IPS DF 6.9 (cell line): Measurements from ENCODE around the gene DBH.

ENCODE experiments used
- DNase-seq: peaks from one replicate; pipeline ENCODE4 v3.0.0-alpha.2; 2013; ENCODE audit warnings: low read depth, low spot score
- H3K27ac ChIP-seq: one replicate; pipeline ENCODE4 v1.5.1; 2013; ENCODE audit warnings: low read length, control low read depth
- H3K27me3 ChIP-seq: 2 replicates; pipeline ENCODE4 v1.6.1; 2013; ENCODE audit warnings: mild to moderate bottlenecking, low read length; ENCODE audit not compliant: control insufficient read depth, insufficient read depth
- H3K36me3 ChIP-seq: 2 replicates; pipeline ENCODE4 v1.6.1; 2013; ENCODE audit warnings: low read length; ENCODE audit not compliant: control insufficient read depth, insufficient read depth
- H3K4me1 ChIP-seq: 2 replicates; pipeline ENCODE4 v1.6.1; 2013; ENCODE audit warnings: low read length; ENCODE audit not compliant: control insufficient read depth, insufficient read depth
- H3K4me3 ChIP-seq: 2 replicates; pipeline ENCODE4 v1.5.1; 2013; ENCODE audit warnings: mild to moderate bottlenecking, low read length
- H3K9me3 ChIP-seq: 2 replicates; pipeline ENCODE4 v1.6.1; 2013; ENCODE audit warnings: low read length, inconsistent platforms; ENCODE audit not compliant: control insufficient read depth, insufficient read depth
- WGBS: extraction: QIAGEN DNeasy Blood & Tissue Kit; methylation state at CpG from one replicate; pipeline ENCODE4 v1.1.7; 2013; ENCODE audit warnings: mixed read lengths, missing lambda C conversion rate; ENCODE audit not compliant: insufficient read length, insufficient coverage; 5-methylcytosine and 5-hydroxymethylcytosine counted together

The DBH gene

DNA sequence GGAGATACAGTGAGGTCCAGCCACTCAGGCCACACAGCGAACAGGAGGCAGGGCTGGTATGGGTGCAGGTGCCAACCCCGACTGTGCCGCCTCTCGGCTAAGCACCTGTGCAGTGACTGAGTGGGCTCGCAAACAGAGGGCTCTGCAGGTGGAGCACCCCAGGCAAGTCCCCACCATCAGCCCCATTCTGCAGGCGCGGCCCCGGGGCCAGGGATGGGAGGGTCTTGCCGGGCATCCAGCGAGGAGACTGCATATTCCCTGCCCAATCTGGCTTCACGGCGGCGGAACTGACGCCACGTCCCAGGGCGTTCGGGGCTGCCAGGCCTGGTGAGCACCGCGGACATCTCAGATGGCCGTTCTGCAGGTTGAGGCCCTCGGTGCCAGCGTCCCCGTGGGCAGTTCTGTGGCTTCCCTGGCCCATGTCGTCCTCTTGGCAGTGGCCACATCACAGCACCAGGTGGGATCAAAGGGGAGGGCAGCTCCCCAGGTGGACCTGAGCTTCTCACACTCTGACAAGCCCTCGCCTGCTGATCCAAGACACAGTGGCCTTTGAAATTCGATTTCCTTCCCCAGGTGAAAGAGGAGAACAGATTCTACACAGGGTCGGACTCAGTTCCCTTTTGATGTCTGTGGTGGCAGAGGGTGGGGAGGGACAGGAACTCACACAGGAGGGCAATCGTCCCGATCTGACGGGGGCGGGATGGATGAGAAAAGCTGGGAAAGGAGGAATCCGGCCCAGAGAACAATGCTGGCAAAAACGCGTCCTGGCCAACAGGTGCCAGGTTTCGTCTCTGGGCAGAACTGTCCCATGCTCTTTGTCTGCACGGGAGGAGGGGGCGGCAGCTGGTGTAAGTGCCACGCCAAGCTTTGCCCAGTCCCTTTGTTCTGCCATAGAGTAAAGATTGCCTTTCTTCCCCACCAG is 18.8 kb downstream of the DBH start:
- H3K36me3 ChIP-seq = no peaks in the 10 kb centered on the region
- no peak overlapping the region for H3K4me3 ChIP-seq
- H3K27me3 ChIP-seq = peaks cover 2% of the 10 kb centered on the region; the same call in 1 of the 2 replicates
- no CpG with 5 or more reads among the region's 38 CpGs for WGBS
- DNase-seq = no peak
- H3K9me3 ChIP-seq = no peaks in the 10 kb centered on the region
- no peak overlapping the region for H3K27ac ChIP-seq
- peaks cover 3% of the 10 kb centered on the region; the same call in 1 of the 2 replicates for H3K4me1 ChIP-seq

DNA sequence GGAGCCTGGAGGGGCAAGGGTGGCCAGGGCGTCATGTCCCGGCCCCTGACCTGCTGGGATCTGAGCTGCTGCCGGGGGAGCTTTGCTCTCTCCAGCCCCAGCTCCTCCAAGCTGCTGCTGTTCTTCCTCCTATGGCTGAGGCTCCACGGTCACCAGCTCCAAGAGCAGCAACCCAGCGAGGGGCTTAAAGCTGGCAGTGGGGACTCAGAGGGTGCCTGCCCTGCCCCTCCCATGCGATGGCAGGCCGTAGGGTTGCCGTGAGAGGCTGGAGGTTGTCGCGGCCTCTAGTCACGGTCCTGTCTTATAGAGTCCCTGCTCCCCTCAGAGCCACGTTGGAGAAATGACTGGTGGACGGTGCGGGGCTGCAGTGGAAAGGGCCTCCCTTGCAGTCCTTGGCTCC is 19.5 kb downstream of the DBH start:
- WGBS = no CpG with 5 or more reads among the region's 14 CpGs
- no peak for DNase-seq
- H3K27me3 ChIP-seq = peaks cover 2% of the 10 kb centered on the region; the same call in 1 of the 2 replicates

DNA sequence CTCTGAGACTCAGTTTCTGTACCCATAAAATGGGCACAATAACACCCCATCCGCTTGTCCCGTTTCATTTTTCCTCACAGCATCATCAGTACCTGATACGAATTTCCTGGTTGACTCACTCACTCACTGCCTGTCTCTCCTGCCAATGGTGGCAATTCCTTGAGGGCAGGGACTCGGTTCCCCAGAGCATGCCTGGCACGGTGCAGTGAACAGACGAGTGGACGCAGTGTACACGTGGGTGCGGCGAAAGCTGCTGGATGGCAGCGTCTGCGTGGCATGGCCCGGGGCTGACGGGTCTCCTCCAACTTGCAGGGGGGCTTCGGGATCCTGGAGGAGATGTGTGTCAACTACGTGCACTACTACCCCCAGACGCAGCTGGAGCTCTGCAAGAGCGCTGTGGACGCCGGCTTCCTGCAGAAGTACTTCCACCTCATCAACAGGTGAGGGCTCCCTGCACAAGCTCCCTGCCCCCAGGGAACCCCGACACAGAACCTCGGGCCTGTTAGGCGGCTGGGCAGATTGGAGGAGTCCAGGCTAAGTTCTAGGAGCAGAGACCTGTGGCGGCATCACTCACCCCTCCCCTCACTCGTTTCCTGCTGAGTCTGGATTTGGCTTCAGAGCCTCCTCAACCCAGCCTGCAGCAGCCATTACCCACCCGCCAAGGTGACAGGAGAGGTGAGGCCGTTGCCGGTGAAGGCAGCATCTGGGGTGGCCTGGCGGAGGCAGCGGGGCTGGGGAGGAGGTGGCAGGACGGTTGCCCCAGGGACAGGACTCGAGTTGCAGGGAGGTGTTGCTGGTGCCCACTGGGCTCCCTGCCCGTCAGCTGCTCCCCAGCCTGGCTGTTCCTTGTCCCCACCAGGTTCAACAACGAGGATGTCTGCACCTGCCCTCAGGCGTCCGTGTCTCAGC is 20.3 kb downstream of the DBH start:
- WGBS = no CpG with 5 or more reads among the region's 36 CpGs
- Histone ChIP-seq H3K27ac (no peak overlapping the region), H3K9me3 (no peaks in the 10 kb centered on the region), H3K4me3 (no peak overlapping the region), H3K36me3 (no peaks in the 10 kb centered on the region), H3K4me1 (peaks cover 3% of the 10 kb centered on the region; the same call in 1 of the 2 replicates), H3K27me3 (peaks cover 2% of the 10 kb centered on the region; the same call in 1 of the 2 replicates)
- DNase-seq = no peak

More for the DNA sequence above, 19.5 kb downstream of the DBH start:
- Histone ChIP-seq H3K4me3 (no peak overlapping the region), H3K9me3 (no peaks in the 10 kb centered on the region), H3K27ac (no peak overlapping the region), H3K36me3 (no peaks in the 10 kb centered on the region), H3K4me1 (peaks cover 3% of the 10 kb centered on the region; the same call in 1 of the 2 replicates)

DNA sequence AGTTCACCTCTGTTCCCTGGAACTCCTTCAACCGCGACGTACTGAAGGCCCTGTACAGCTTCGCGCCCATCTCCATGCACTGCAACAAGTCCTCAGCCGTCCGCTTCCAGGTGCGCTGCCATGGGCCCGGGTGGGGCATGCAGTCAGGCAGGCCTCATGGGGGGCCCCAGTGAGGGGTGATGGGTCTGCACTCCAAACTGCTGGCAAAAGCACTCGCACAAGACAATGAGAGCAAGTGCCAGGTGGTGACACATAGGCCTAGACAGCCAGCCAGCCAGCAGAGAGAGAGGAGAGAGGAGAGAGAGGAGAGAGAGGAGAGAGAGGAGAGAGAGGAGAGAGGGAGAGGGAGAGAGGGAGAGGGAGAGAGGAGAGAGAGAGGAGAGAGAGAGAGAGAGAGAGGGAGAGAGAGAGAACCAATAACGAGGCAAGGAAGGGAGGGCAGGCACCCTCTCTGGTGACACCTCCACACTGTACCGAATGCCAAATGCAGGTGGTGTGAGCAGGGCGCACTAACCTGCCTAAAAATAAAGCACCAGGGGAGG is 21.0 kb downstream of the DBH start:
- H3K4me3 ChIP-seq = no peak overlapping the region
- no peaks in the 10 kb centered on the region for H3K9me3 ChIP-seq
- WGBS = no CpG with 5 or more reads among the region's 13 CpGs
- peaks cover 3% of the 10 kb centered on the region; the same call in 1 of the 2 replicates for H3K4me1 ChIP-seq
- no peak overlapping the region for H3K27ac ChIP-seq
- H3K27me3 ChIP-seq = peaks cover 2% of the 10 kb centered on the region; the same call in 1 of the 2 replicates
- no peaks in the 10 kb centered on the region for H3K36me3 ChIP-seq
- no peak for DNase-seq

DNA sequence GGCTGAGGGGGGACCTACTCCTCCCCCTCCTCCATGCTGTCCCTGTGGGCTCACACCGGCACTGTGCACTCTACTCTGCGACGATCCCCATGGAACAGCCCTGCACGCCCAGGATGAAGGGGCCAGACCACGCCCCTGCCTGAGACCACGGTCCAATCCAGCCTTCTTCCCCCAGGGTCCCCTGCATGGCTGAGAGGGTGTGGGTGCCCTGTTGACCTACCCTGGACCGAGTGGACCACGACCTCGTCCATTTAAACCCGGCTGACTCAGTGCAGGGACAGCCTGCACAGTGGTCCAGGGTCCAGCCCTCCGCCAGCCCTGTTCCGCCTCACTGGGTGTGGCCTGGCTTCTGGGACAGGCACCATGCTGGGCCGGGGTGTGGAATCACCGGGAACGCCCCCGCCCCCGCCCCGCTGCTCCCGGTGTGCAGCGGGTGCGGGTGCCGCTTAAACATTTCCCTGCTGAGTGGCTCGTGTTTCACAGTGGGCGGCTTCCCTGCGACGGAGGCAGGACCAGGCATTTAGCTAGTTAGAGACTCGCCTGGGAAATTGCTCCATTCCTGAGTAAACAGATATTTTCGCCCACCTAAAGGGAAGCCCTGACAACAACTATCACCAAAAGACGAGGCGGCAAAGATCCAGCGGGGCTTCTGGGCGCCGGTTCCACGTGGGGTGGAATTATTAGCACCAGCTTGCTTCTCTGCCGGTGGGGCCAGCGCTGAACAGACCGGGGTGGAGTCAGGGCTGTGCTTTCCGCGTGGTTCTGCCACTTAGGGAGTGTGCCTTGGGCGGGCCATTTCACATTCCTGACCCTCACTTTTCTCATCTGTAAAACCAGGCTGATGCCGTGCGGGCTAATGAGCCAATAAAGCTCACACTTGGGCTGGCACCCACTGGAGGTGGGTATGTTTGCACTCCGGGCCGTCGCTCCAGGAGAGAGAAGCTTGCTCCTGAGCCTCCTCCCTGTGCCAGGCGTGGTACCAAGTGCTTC is 22.6 kb downstream of the DBH start:
- no peak overlapping the region for H3K27ac ChIP-seq
- no peak overlapping the region for H3K4me3 ChIP-seq
- H3K4me1 ChIP-seq = peaks cover 3% of the 10 kb centered on the region; the same call in 1 of the 2 replicates
- DNase-seq = no peak
- WGBS = no CpG with 5 or more reads among the region's 46 CpGs
- peaks cover 2% of the 10 kb centered on the region; the same call in 1 of the 2 replicates for H3K27me3 ChIP-seq
- H3K36me3 ChIP-seq = no peaks in the 10 kb centered on the region
- H3K9me3 ChIP-seq = no peaks in the 10 kb centered on the region

DNA sequence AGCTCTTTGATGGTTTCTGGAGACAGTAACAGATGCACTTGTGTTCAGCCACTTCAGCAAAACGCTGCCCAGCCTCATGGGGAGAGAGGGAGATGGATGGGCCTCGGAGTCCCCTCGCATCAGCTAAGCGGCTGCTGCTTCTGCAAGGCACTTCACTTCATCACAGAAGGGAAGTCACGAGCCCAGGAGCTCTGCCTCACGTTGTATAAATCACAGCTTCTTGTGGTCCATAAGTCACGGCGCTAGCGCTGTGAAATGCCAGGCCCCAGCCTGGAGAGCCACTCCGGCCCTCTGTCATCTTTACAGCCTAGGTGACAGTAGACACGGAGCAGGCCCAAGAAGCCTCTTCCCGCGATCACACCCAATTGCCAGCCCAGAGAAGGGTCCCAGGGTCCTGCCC is 23.4 kb downstream of the DBH start:
- Histone ChIP-seq H3K9me3 (no peaks in the 10 kb centered on the region), H3K27ac (no peak overlapping the region), H3K27me3 (peaks cover 2% of the 10 kb centered on the region; the same call in 1 of the 2 replicates), H3K4me1 (peaks cover 3% of the 10 kb centered on the region; the same call in 1 of the 2 replicates), H3K36me3 (no peaks in the 10 kb centered on the region), H3K4me3 (no peak overlapping the region)
- no CpG with 5 or more reads among the region's 13 CpGs for WGBS
- DNase-seq = no peak

DNA sequence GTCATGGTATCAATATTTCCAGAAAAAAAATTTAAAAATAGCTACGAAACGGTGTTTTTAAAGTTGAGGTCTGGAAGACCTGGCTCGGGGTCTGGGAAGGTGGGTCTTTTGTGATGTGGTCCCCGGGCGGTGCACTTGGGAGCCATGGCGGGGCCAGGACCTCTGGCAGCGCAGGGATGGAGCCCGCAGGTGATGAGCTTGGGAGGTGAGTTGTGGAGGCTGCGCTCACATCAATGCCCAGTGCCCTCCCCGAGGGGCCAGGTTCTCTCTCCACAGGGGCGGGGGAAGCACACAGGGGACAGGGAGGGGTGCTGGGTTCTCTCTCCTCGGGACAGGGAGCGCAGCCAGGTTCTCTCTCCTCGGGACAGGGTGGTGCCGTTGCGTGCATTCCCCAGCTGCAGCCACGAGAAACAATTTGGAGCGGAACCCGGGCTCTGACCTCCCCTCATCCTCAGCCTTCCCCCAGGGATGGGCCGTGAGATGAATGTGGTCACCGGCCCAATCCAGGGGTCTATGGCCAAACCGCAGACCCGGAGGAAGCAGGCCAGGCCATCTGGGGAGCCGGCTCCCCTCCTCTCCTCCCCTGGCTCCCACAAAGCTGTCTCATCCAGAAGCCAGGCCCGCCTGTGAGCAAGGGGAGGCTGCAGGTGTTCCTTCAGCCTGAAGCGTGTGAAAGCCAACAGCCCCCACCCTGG is 25.8 kb downstream of the DBH start:
- Histone ChIP-seq H3K27ac (no peak overlapping the region), H3K4me3 (no peak overlapping the region), H3K36me3 (no peaks in the 10 kb centered on the region), H3K4me1 (peaks cover 3% of the 10 kb centered on the region; the same call in 1 of the 2 replicates), H3K9me3 (no peaks in the 10 kb centered on the region), H3K27me3 (peaks cover 2% of the 10 kb centered on the region; the same call in 1 of the 2 replicates)
- no CpG with 5 or more reads among the region's 26 CpGs for WGBS
- DNase-seq = no peak

DNA sequence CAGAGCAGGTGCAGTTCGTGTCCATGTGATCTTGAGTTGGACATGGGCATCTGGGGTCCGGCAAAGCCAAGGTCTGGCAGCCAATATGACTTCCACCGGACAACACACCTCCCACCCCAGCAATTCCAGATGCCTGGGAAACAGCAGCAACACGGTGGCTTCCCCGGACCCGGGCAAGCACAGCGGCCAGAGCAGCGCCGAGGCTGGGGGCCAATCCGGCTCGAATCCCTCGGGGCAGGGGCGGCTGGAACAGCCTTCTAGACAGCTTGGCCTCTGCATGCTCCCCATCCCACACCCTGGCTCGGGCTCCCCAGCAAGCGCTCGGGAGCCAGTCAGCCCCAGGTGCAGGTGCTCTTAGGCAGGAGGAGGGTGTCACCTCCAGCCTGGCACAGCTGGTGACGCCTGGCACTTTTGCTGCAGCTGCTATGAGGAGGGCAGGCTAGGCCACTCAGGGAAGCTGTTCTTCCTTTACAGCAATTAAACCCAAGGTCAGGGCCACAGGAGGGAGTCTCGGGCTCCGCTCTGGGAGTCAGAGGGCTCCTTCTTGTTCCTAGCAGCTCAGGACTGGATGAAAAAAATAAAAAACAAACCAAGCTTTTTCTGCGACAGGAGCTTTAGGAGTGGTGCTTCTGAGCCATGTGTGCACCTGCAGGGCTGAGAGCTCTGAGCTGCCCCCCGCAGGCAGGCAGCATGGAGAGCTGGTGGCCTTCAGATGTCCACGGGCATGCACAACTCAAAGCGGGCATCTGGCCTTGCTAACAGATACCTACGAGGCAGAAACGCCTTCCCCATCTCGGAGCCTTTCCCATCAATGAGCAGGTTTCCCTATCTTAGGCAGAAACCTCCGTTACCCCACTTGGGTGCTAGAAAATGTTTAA is 28.2 kb downstream of the DBH start:
- Histone ChIP-seq H3K4me3 (no peak overlapping the region), H3K9me3 (no peaks in the 10 kb centered on the region), H3K27me3 (no peaks in the 10 kb centered on the region; the same call in 1 of the 2 replicates), H3K36me3 (no peaks in the 10 kb centered on the region), H3K27ac (no peak overlapping the region), H3K4me1 (no peaks in the 10 kb centered on the region)
- DNase-seq = no peak
- whole genome bisulfite sequencing = no CpG with 5 or more reads among the region's 27 CpGs
